Type B pancreatic cell (in vitro differentiated cells): ENCODE data around the gene FGL2. TPM values are rescaled to one million over a fixed set of nuclear protein-coding genes. Genes with fewer than 3 reads are reported as not detected.
"Not testable (repeated sequence)": the region's sequence is repeated elsewhere in the genome, so short reads cannot be mapped to it uniquely, and the experiment has no call there.

Experiments used
- DNase-seq: peaks from one replicate; pipeline ENCODE4 v3.0.0; 2021; ENCODE audit warnings: mixed read lengths; ENCODE audit not compliant: unreplicated experiment; ENCODE audit errors: extremely low spot score
- H3K27ac Mint-ChIP-seq: 2 replicates; pipeline ENCODE4 v1.8.0; 2021; ENCODE audit warnings: mild to moderate bottlenecking, mixed read lengths
- H3K27me3 Mint-ChIP-seq: 2 replicates; pipeline ENCODE4 v1.8.0; 2021; ENCODE audit warnings: mixed read lengths
- H3K36me3 Mint-ChIP-seq: 2 replicates; pipeline ENCODE4 v1.8.0; 2021; ENCODE audit warnings: mixed read lengths
- H3K4me1 Mint-ChIP-seq: one replicate; pipeline ENCODE4 v1.8.0; 2021; ENCODE audit warnings: mixed read lengths; ENCODE audit not compliant: unreplicated experiment
- H3K4me3 Mint-ChIP-seq: 2 replicates; pipeline ENCODE4 v1.8.0; 2021; ENCODE audit warnings: mild to moderate bottlenecking, mixed read lengths
- H3K9me3 Mint-ChIP-seq: 2 replicates; pipeline ENCODE4 v1.8.0; 2021; ENCODE audit warnings: mixed read lengths
- CTCF ChIP-seq: fragments of 200-600 bp; sonication (generic); conservative IDR thresholded peaks from 2 replicates; pipeline ENCODE4 v1.5.0; 2021; ENCODE audit warnings: antibody characterized with exemption, mild to moderate bottlenecking
- total RNA-seq: library from RNA; stranded (reverse); gene quantifications from 2 replicates; pipeline ENCODE4 v1.2.1, GENCODE V29; 2021; ENCODE audit warnings: low replicate concordance

FGL2 gene
- total RNA-seq, 1 donor from 2014 or later, result 0.99 TPM

GRCh38 chr7:77222065-77222464 is 22.4 kb upstream of the FGL2 start:
- Mint-ChIP-seq H3K9me3 (peaks cover 10% of the 10 kb centered on the region), H3K4me3 (no peak overlapping the region), H3K27me3 (no peaks in the 10 kb centered on the region), H3K27ac (no peak overlapping the region), H3K36me3 (no peaks in the 10 kb centered on the region), H3K4me1 (no peaks in the 10 kb centered on the region)
- no peak for TF ChIP-seq CTCF
- DNase-seq, result no peak

GRCh38 chr7:77219701-77220331 is 20.2 kb upstream of the FGL2 start:
- not testable (repeated sequence) for H3K4me3 Mint-ChIP-seq, H3K27ac Mint-ChIP-seq, H3K36me3 Mint-ChIP-seq, DNase-seq, H3K27me3 Mint-ChIP-seq, H3K4me1 Mint-ChIP-seq
- H3K9me3 Mint-ChIP-seq, result peaks cover 10% of the 10 kb centered on the region

- Mint-ChIP-seq H3K4me1 (no peaks in the 10 kb centered on the region), H3K4me3 (no peak overlapping the region), H3K27ac (no peak overlapping the region), H3K27me3 (no peaks in the 10 kb centered on the region), H3K36me3 (no peaks in the 10 kb centered on the region), H3K9me3 (peaks cover 10% of the 10 kb centered on the region)
- TF ChIP-seq CTCF, result no peak
- DNase-seq, result no peak
Measured at GRCh38 chr7:77217474-77218185, 18.0 kb upstream of the FGL2 start.

- peaks cover 8% of the 10 kb centered on the region for H3K9me3 Mint-ChIP-seq
- no peak for DNase-seq
- H3K4me1 Mint-ChIP-seq, result no peaks in the 10 kb centered on the region
- H3K27ac Mint-ChIP-seq, result no peak overlapping the region
- no peaks in the 10 kb centered on the region for H3K36me3 Mint-ChIP-seq
- no peak for TF ChIP-seq CTCF
- H3K27me3 Mint-ChIP-seq, result no peaks in the 10 kb centered on the region
- H3K4me3 Mint-ChIP-seq, result no peak overlapping the region
Measured at GRCh38 chr7:77216181-77216845, 16.7 kb upstream of the FGL2 start.

GRCh38 chr7:77209479-77210139 is 10.0 kb upstream of the FGL2 start:
- H3K36me3 Mint-ChIP-seq, result peaks cover 4% of the 10 kb centered on the region
- H3K9me3 Mint-ChIP-seq, result peaks cover 14% of the 10 kb centered on the region
- H3K27me3 Mint-ChIP-seq, result no peaks in the 10 kb centered on the region
- DNase-seq, result no peak
- H3K4me3 Mint-ChIP-seq, result no peak overlapping the region
- no peaks in the 10 kb centered on the region for H3K4me1 Mint-ChIP-seq
- no peak overlapping the region for H3K27ac Mint-ChIP-seq
- no peak for TF ChIP-seq CTCF
